Measurements from ENCODE around the gene TAF8.

Gene TAF8

GRCh38 chr6:42059743-42060142 lies 9.4 kb downstream of the TAF8 start:
- no peak for TF ChIP-seq CTCF (IDR thresholded peaks at IDR 0.05)

GRCh38 chr6:42066156-42066675 lies 15.9 kb downstream of the TAF8 start:
- TF ChIP-seq CTCF (IDR thresholded peaks at IDR 0.05), result no peak

- TF ChIP-seq CTCF (IDR thresholded peaks at IDR 0.05), result no peak
Measured at GRCh38 chr6:42068173-42068572, 17.8 kb downstream of the TAF8 start.

- no peak for TF ChIP-seq CTCF (IDR thresholded peaks at IDR 0.05)
Measured at GRCh38 chr6:42068872-42069522, 18.7 kb downstream of the TAF8 start.

GRCh38 chr6:42071881-42072583 lies 21.7 kb downstream of the TAF8 start:
- no peak for TF ChIP-seq CTCF (IDR thresholded peaks at IDR 0.05)

- TF ChIP-seq CTCF (IDR thresholded peaks at IDR 0.05), result no peak
Measured at GRCh38 chr6:42073287-42073686, 23.0 kb downstream of the TAF8 start.

- peak; percentile 76 for TF ChIP-seq CTCF (IDR thresholded peaks at IDR 0.05)
Measured at GRCh38 chr6:42075159-42075838, 25.0 kb downstream of the TAF8 start.
